Gastrocnemius medialis (tissue), 4 donors: ENCODE data around the gene TTLL8.

ENCODE experiments used
- CTCF ChIP-seq, 5 experiments: fragments of 450-650 bp in 3 of 5; fragments of 200-600 bp in 2 of 5; sonication (generic) in 2 of 5; IDR thresholded peaks in 4 of 5; conservative IDR thresholded peaks in 1 of 5; 1 replicate in 4 of 5; 2 replicates in 1 of 5; pipeline ENCODE4 v1.5.1; 2016 to 2019; ENCODE audit warnings: antibody characterized with exemption in 5 of 5, mild to moderate bottlenecking in 3 of 5, moderate library complexity in 3 of 5
- POLR2A ChIP-seq, 2 donors: fragments of 450-650 bp; IDR thresholded peaks; one replicate each; pipeline ENCODE4 v1.6.1; 2017; ENCODE audit warnings: antibody characterized with exemption in 2 of 2, mild to moderate bottlenecking in 2 of 2, moderate library complexity in 2 of 2

- TF ChIP-seq CTCF (IDR thresholded peaks at IDR 0.05 in 4 of 5, conservative IDR thresholded peaks at IDR 0.05 in 1 of 5) (no peak), POLR2A (IDR thresholded peaks at IDR 0.05) (no peak)
Measured at GRCh38 chr22:50078246-50078645, 20.1 kb upstream of the TTLL8 start.
